RWPE2 (cell line): Measurements from ENCODE around the gene ACTL8.
A peak's percentile ranks its signal among the peaks of the same experiment; 100 is the strongest.

Experiments
- ATAC-seq: fragments of 200-7000 bp; cut with Tn5 transposase; 3 replicates; pipeline ENCODE4 v1.9.1; 2021; ENCODE audit warnings: low read depth
- DNase-seq: peaks from one replicate; pipeline ENCODE4 v3.0.0-alpha.2; 2020; ENCODE audit warnings: low spot score
- H3K27ac ChIP-seq: fragments of 450-650 bp; 2 replicates; pipeline ENCODE4 v1.5.1; 2017; ENCODE audit warnings: mild to moderate bottlenecking; ENCODE audit not compliant: poor library complexity, severe bottlenecking
- H3K27me3 ChIP-seq: fragments of 250-450 bp; sonication (Bioruptor Pico); 2 replicates; pipeline ENCODE4 v1.5.1; 2021; ENCODE audit warnings: mild to moderate bottlenecking, moderate library complexity; ENCODE audit not compliant: insufficient read depth, poor library complexity, severe bottlenecking
- H3K36me3 ChIP-seq: fragments of 250-450 bp; sonication (Bioruptor Pico); 2 replicates; pipeline ENCODE4 v1.5.1; 2020; ENCODE audit warnings: low read depth, mild to moderate bottlenecking, moderate library complexity
- H3K4me1 ChIP-seq: fragments of 250-450 bp; sonication (Bioruptor Pico); 2 replicates; pipeline ENCODE4 v1.5.1; 2021; ENCODE audit warnings: mild to moderate bottlenecking, moderate library complexity; ENCODE audit not compliant: insufficient read depth, poor library complexity, severe bottlenecking
- H3K4me3 ChIP-seq: fragments of 250-450 bp; sonication (Bioruptor Pico); 2 replicates; pipeline ENCODE4 v1.5.1; 2021; ENCODE audit warnings: mild to moderate bottlenecking, moderate library complexity; ENCODE audit not compliant: severe bottlenecking
- H3K9me3 ChIP-seq: fragments of 250-450 bp; sonication (Bioruptor Pico); 2 replicates; pipeline ENCODE4 v1.5.1; 2021; ENCODE audit warnings: mild to moderate bottlenecking, moderate library complexity; ENCODE audit not compliant: severe bottlenecking
- CTCF ChIP-seq: fragments of 450-650 bp; IDR thresholded peaks from one replicate; pipeline ENCODE4 v1.5.1; 2017; ENCODE audit warnings: mild to moderate bottlenecking, moderate library complexity; ENCODE audit not compliant: poor library complexity, severe bottlenecking

ACTL8 gene

GRCh38 chr1:17870679-17871078, 115.5 kb downstream of the ACTL8 start:
- no peaks in the 10 kb centered on the region for H3K27me3 ChIP-seq
- H3K36me3 ChIP-seq = no peaks in the 10 kb centered on the region
- H3K27ac ChIP-seq = no peak overlapping the region
- TF ChIP-seq CTCF = no peak
- ATAC-seq (no peak), DNase-seq (no peak)
- no peaks in the 10 kb centered on the region for H3K9me3 ChIP-seq
- H3K4me1 ChIP-seq = peaks cover 41% of the 10 kb centered on the region
- no peak overlapping the region for H3K4me3 ChIP-seq

- H3K4me3 ChIP-seq = no peak overlapping the region
- peaks cover 31% of the 10 kb centered on the region for H3K4me1 ChIP-seq
- H3K27ac ChIP-seq = peak overlapping the region; percentile 91
- no peak for TF ChIP-seq CTCF
- no peaks in the 10 kb centered on the region for H3K27me3 ChIP-seq
- peak; percentile 11 for DNase-seq
- ATAC-seq = no peak
- no peaks in the 10 kb centered on the region for H3K36me3 ChIP-seq
- H3K9me3 ChIP-seq = no peaks in the 10 kb centered on the region
Observed at GRCh38 chr1:17873007-17873675, 118.0 kb downstream of the ACTL8 start.

GRCh38 chr1:17874231-17874630, 119.1 kb downstream of the ACTL8 start:
- ATAC-seq (peak; percentile 96), DNase-seq (peak; percentile 42)
- no peak overlapping the region for H3K4me3 ChIP-seq
- peak overlapping the region; percentile 91 for H3K27ac ChIP-seq
- no peaks in the 10 kb centered on the region for H3K27me3 ChIP-seq
- TF ChIP-seq CTCF = no peak
- no peaks in the 10 kb centered on the region for H3K9me3 ChIP-seq
- H3K36me3 ChIP-seq = no peaks in the 10 kb centered on the region
- H3K4me1 ChIP-seq = peaks cover 31% of the 10 kb centered on the region

GRCh38 chr1:17874710-17875109, 119.6 kb downstream of the ACTL8 start:
- Histone ChIP-seq H3K36me3 (no peaks in the 10 kb centered on the region), H3K4me1 (peaks cover 31% of the 10 kb centered on the region), H3K27me3 (no peaks in the 10 kb centered on the region), H3K9me3 (no peaks in the 10 kb centered on the region), H3K4me3 (no peak overlapping the region), H3K27ac (peak overlapping the region; percentile 91)
- peak; percentile 60 for DNase-seq
- TF ChIP-seq CTCF = no peak
- ATAC-seq = peak; percentile 30

GRCh38 chr1:17875171-17875881, 120.2 kb downstream of the ACTL8 start:
- TF ChIP-seq CTCF = no peak
- Histone ChIP-seq H3K4me1 (peaks cover 31% of the 10 kb centered on the region), H3K27me3 (no peaks in the 10 kb centered on the region), H3K27ac (peak overlapping the region; percentile 91), H3K9me3 (no peaks in the 10 kb centered on the region), H3K4me3 (no peak overlapping the region), H3K36me3 (no peaks in the 10 kb centered on the region)
- ATAC-seq = 0 out of 3 replicates have a peak, but pooled peaks have one; percentile 15
- peak; percentile 27 for DNase-seq
